NCI-H510A (cell line): ENCODE results near the gene ZGLP1.
"Not testable (repeated sequence)": the region's sequence is repeated elsewhere in the genome, so short reads cannot be mapped to it uniquely, and the experiment has no call there.

ENCODE experiments used
- DNase-seq: peaks from one replicate; lab custom pipeline; 2025; lab: John Stamatoyannopoulos, UW

ZGLP1 gene

GRCh38 chr19:10293637-10294367 lies 15.8 kb downstream of the ZGLP1 start:
- no peak for DNase-seq

GRCh38 chr19:10292789-10293636 lies 16.6 kb downstream of the ZGLP1 start:
- DNase-seq, result no peak

- DNase-seq, result no peak
Measured at GRCh38 chr19:10292206-10292788, 17.3 kb downstream of the ZGLP1 start.

GRCh38 chr19:10291554-10292205 lies 17.9 kb downstream of the ZGLP1 start:
- no peak for DNase-seq

- DNase-seq, result no peak
Measured at GRCh38 chr19:10290876-10291553, 18.6 kb downstream of the ZGLP1 start.

GRCh38 chr19:10290357-10290875 lies 19.2 kb downstream of the ZGLP1 start:
- DNase-seq, result no peak

- no peak for DNase-seq
Measured at GRCh38 chr19:10289836-10290356, 19.7 kb downstream of the ZGLP1 start, which contains the start of gene ICAM5. Gene ICAM5 (plus strand): TSS chr19:10289952. CDS start chr19:10290044, 92 bp downstream.

GRCh38 chr19:10289167-10289835 lies 20.3 kb downstream of the ZGLP1 start:
- no peak for DNase-seq

- DNase-seq, result no peak
Measured at GRCh38 chr19:10288662-10289166, 20.9 kb downstream of the ZGLP1 start.

GRCh38 chr19:10286803-10287737 lies 22.5 kb downstream of the ZGLP1 start, which contains the start of gene ICAM4:
Gene ICAM4 (plus strand): TSS chr19:10286955. CDS start chr19:10287013, 58 bp downstream.
- DNase-seq, result no peak

- DNase-seq, result no peak
Measured at GRCh38 chr19:10285393-10285792, 24.2 kb downstream of the ZGLP1 start.

GRCh38 chr19:10284960-10285278 lies 24.7 kb downstream of the ZGLP1 start:
- no peak for DNase-seq

- no peak for DNase-seq
Measured at GRCh38 chr19:10284065-10284959, 25.3 kb downstream of the ZGLP1 start.

- no peak for DNase-seq
Measured at GRCh38 chr19:10283301-10284064, 26.1 kb downstream of the ZGLP1 start.

- not testable (repeated sequence) for DNase-seq
Measured at GRCh38 chr19:10282043-10282442, 27.6 kb downstream of the ZGLP1 start.

GRCh38 chr19:10279737-10280442 lies 29.7 kb downstream of the ZGLP1 start:
- no peak for DNase-seq

- DNase-seq, result no peak
Measured at GRCh38 chr19:10278935-10279334, 30.7 kb downstream of the ZGLP1 start.
